Loucy (cell line): ENCODE measurements around the gene SLAMF6.
"Not testable (repeated sequence)": the region's sequence is repeated elsewhere in the genome, so short reads cannot be mapped to it uniquely, and the experiment has no call there.

Experiments
- H2AFZ ChIP-seq: fragments of 200-600 bp; sonication (generic); 2 replicates; pipeline ENCODE4 v1.6.0; 2016; ENCODE audit warnings: antibody characterized with exemption, mild to moderate bottlenecking, low read length, moderate library complexity
- H3F3A ChIP-seq: fragments of 200-600 bp; 2 replicates; pipeline ENCODE4 v1.6.0; 2016; ENCODE audit warnings: antibody characterized with exemption, low read depth, mild to moderate bottlenecking
- H3K27me3 ChIP-seq: fragments of 200-600 bp; sonication (generic); 2 replicates; pipeline ENCODE4 v1.6.1; 2014; ENCODE audit warnings: low read length, mild to moderate bottlenecking; ENCODE audit not compliant: insufficient read depth, poor library complexity, severe bottlenecking
- H3K36me3 ChIP-seq: fragments of 200-600 bp; sonication (generic); 2 replicates; pipeline ENCODE4 v1.6.1; 2016; ENCODE audit warnings: low read length; ENCODE audit not compliant: insufficient read depth
- H3K4me1 ChIP-seq: fragments of 200-600 bp; sonication (generic); 2 replicates; pipeline ENCODE4 v1.5.1; 2014; ENCODE audit warnings: low read length, mild to moderate bottlenecking; ENCODE audit not compliant: insufficient read depth, poor library complexity, severe bottlenecking
- H3K4me2 ChIP-seq: fragments of 200-600 bp; sonication (generic); 2 replicates; pipeline ENCODE4 v1.6.0; 2014; ENCODE audit warnings: antibody characterized with exemption, low read length, low read depth, mild to moderate bottlenecking; ENCODE audit not compliant: poor library complexity, severe bottlenecking
- H3K4me3 ChIP-seq: fragments of 200-600 bp; sonication (generic); 2 replicates; pipeline ENCODE4 v1.5.1; 2014; ENCODE audit warnings: low read length, mild to moderate bottlenecking, mixed read lengths; ENCODE audit not compliant: poor library complexity, severe bottlenecking
- H3K79me2 ChIP-seq: fragments of 200-600 bp; sonication (generic); 2 replicates; pipeline ENCODE4 v1.6.1; 2014; ENCODE audit warnings: low read length; ENCODE audit not compliant: insufficient read depth
- H3K9ac ChIP-seq: fragments of 200-600 bp; sonication (generic); 2 replicates; pipeline ENCODE4 v1.6.0; 2014; ENCODE audit warnings: mild to moderate bottlenecking, low read depth, low read length, moderate library complexity; ENCODE audit not compliant: poor library complexity, severe bottlenecking
- H3K9me2 ChIP-seq: fragments of 200-600 bp; sonication (generic); replicated peaks from 2 replicates; pipeline ENCODE4 v1.6.1; 2016; ENCODE audit warnings: low read depth, low read length, mixed read lengths
- H3K9me3 ChIP-seq: fragments of 200-600 bp; sonication (generic); 2 replicates; pipeline ENCODE4 v1.6.1; 2014; ENCODE audit warnings: mild to moderate bottlenecking, antibody characterized with exemption, low read length, low read depth; ENCODE audit not compliant: insufficient read depth
- H4K20me1 ChIP-seq: fragments of 200-600 bp; sonication (generic); 2 replicates; pipeline ENCODE4 v1.6.0; 2014; ENCODE audit warnings: antibody characterized with exemption, low read length, mild to moderate bottlenecking; ENCODE audit not compliant: insufficient read depth, poor library complexity, severe bottlenecking
- EZH2phosphoT487 ChIP-seq: fragments of 200-600 bp; IDR thresholded peaks from 2 replicates; pipeline ENCODE4 v1.6.1; 2018; ENCODE audit warnings: antibody characterized with exemption, mild to moderate bottlenecking, moderate library complexity, borderline replicate concordance
- TF ChIP-seq, protein P1 (sequence below): fragments of 200-600 bp; sonication (generic); conservative IDR thresholded peaks from 2 replicates; pipeline ENCODE4 v1.5.1; 2014; ENCODE audit warnings: mild to moderate bottlenecking, antibody characterized with exemption, low read length

Gene SLAMF6

DNA sequence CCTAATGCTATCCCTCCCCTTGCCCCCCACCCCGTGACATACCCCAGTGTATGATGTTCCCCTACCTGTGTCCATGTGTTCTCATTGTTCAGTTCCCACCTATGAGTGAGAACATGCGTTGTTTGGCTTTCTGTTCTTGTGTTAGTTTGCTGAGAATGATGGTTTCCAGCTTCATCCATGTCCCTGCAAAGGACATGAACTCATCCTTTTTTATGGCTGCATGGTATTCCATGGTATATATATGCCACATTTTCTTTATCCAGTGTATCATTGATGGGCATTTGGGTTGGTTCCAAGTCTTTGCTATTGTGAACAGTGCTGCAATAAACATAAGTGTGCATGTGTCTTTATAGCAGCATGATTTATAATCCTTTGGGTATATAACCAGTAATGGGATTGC lies 734 bp upstream of the SLAMF6 start:
- H2AFZ ChIP-seq, H3K27me3 ChIP-seq, H3K9me2 ChIP-seq, H3K4me3 ChIP-seq, H3K79me2 ChIP-seq, H4K20me1 ChIP-seq, H3F3A ChIP-seq, H3K36me3 ChIP-seq, H3K9me3 ChIP-seq, H3K9ac ChIP-seq, H3K4me2 ChIP-seq: not testable (repeated sequence)
- peaks cover 43% of the 10 kb centered on the region for H3K4me1 ChIP-seq

DNA sequence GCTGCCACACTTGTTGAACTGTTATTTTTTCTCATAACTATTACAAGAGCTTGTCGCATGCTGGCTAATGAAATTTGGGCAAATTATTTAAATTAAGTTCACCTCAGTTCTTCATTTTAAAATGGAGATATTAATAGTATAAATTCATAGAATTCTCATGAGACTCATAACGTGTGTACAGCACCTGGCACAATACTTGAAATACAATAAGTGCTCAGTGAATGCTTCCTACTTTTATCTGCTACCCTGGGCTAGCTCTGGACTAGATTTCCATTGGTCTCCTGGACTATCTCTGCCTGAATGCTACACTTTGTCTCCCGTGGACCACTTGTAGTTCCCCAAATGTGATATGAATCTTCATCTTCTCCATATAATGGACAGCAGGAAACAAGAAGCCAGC lies 919 bp downstream of the SLAMF6 start:
- Histone ChIP-seq H3K9ac (peak overlapping the region; percentile 0), H2AFZ (no peak overlapping the region; the same call in 1 of the 2 replicates), H3K27me3 (no peaks in the 10 kb centered on the region), H3K36me3 (no peaks in the 10 kb centered on the region), H3K4me1 (peaks cover 43% of the 10 kb centered on the region), H3F3A (peaks cover 6% of the 10 kb centered on the region; the same call in 1 of the 2 replicates), H4K20me1 (no peaks in the 10 kb centered on the region), H3K4me3 (peak overlapping the region; percentile 44), H3K9me2 (no peaks in the 10 kb centered on the region), H3K4me2 (peak overlapping the region; percentile 61), H3K9me3 (no peaks in the 10 kb centered on the region; the same call in 1 of the 2 replicates), H3K79me2 (no peaks in the 10 kb centered on the region)
- TF ChIP-seq, protein P1, sequence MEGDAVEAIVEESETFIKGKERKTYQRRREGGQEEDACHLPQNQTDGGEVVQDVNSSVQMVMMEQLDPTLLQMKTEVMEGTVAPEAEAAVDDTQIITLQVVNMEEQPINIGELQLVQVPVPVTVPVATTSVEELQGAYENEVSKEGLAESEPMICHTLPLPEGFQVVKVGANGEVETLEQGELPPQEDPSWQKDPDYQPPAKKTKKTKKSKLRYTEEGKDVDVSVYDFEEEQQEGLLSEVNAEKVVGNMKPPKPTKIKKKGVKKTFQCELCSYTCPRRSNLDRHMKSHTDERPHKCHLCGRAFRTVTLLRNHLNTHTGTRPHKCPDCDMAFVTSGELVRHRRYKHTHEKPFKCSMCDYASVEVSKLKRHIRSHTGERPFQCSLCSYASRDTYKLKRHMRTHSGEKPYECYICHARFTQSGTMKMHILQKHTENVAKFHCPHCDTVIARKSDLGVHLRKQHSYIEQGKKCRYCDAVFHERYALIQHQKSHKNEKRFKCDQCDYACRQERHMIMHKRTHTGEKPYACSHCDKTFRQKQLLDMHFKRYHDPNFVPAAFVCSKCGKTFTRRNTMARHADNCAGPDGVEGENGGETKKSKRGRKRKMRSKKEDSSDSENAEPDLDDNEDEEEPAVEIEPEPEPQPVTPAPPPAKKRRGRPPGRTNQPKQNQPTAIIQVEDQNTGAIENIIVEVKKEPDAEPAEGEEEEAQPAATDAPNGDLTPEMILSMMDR: no peak
- TF ChIP-seq EZH2phosphoT487: no peak

DNA sequence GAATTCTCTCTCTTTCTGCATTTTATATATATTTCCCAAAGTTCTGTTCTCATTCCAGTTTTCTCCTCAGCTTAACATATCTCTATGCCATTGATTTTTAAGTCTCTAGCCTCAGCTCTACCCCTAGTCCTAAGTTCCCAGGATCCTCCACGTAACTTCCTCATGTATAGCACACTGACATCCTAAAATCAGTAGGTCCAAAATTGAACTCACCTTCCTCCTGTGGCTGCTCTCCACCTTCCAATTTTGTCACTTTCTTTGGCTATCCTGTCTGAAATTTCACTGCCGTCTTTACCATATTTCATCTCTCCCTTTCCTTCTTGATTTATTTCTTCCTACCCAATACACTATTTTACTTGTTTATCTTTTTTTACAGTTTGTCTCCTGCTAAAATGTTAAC lies 1.5 kb downstream of the SLAMF6 start:
- no peaks in the 10 kb centered on the region for H3K36me3 ChIP-seq
- no peaks in the 10 kb centered on the region for H3K27me3 ChIP-seq
- TF ChIP-seq EZH2phosphoT487: no peak
- TF ChIP-seq, protein P1: no peak
- H3K79me2 ChIP-seq: no peaks in the 10 kb centered on the region
- H3K4me3 ChIP-seq: no peak overlapping the region
- H3K4me1 ChIP-seq: peaks cover 43% of the 10 kb centered on the region
- no peaks in the 10 kb centered on the region for H4K20me1 ChIP-seq
- peak overlapping the region; percentile 56 for H3K4me2 ChIP-seq
- H3K9ac ChIP-seq: no peak overlapping the region
- H3K9me2 ChIP-seq: no peaks in the 10 kb centered on the region
- peaks cover 6% of the 10 kb centered on the region; the same call in 1 of the 2 replicates for H3F3A ChIP-seq
- no peak overlapping the region for H2AFZ ChIP-seq
- H3K9me3 ChIP-seq: no peaks in the 10 kb centered on the region; the same call in 1 of the 2 replicates

DNA sequence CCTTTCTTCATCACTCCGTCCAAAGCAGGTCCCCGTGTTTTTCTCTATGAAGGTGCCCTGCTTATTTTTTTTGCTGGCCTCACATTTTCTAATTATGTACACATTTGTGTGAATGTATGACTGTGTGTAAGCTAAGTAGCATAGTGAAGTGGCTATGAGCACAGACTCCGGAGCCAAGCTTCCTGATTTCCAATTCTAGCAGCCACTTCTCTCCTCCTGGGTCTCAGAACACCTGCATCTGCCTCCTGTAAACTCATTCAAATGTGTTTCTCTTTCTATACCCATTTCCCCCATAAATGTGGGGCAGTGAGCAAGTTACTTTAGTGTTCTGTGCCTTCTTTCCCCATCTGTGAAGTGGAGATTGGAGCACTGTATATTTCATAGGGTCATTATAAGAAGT lies 2.1 kb downstream of the SLAMF6 start:
- H3K9me3 ChIP-seq: no peaks in the 10 kb centered on the region; the same call in 1 of the 2 replicates
- H3K4me1 ChIP-seq: peaks cover 43% of the 10 kb centered on the region
- H2AFZ ChIP-seq: no peak overlapping the region
- peaks cover 6% of the 10 kb centered on the region; the same call in 1 of the 2 replicates for H3F3A ChIP-seq
- H3K36me3 ChIP-seq: no peaks in the 10 kb centered on the region
- no peaks in the 10 kb centered on the region for H4K20me1 ChIP-seq
- H3K4me3 ChIP-seq: no peak overlapping the region
- no peaks in the 10 kb centered on the region for H3K9me2 ChIP-seq
- TF ChIP-seq, protein P1: no peak
- TF ChIP-seq EZH2phosphoT487: no peak
- no peak overlapping the region for H3K9ac ChIP-seq
- H3K4me2 ChIP-seq: peak overlapping the region; percentile 56
- no peaks in the 10 kb centered on the region for H3K27me3 ChIP-seq
- no peaks in the 10 kb centered on the region for H3K79me2 ChIP-seq
